Calu3 (cell line): ENCODE results near the gene ZBTB33. TPM values are rescaled to one million over a fixed set of nuclear protein-coding genes. Genes with fewer than 3 reads are reported as not detected.
A peak's percentile ranks its signal among the peaks of the same experiment; 100 is the strongest.

Source experiments
- Bru-seq: library from RNA; stranded (reverse); fragments of 400-500 nt; gene quantifications from one replicate; lab custom pipeline; 2021; lab: Mats Ljungman, UMichigan
- BruChase-seq, 2 experiments: library from RNA; stranded (reverse); fragments of 400-500 nt; gene quantifications; one replicate each; lab custom pipeline; 2021; lab: Mats Ljungman, UMichigan
- BruUV-seq: library from RNA; stranded (reverse); fragments of 400-500 nt; replicated peaks from 2 replicates; lab custom pipeline; 2021; lab: Mats Ljungman, UMichigan
- CTCF ChIA-PET: fragments of 300-600 bp; sonication (Branson Sonifier 250); formaldehyde crosslinking; loops from one replicate; lab custom pipeline; 2022; ENCODE audit warnings: antibody characterized with exemption; lab: Charles Lee
- DNase-seq: peaks from one replicate; pipeline ENCODE4 v3.0.0; 2022
- H3K27ac Mint-ChIP-seq: one replicate; pipeline ENCODE4 v1.8.0; 2022; ENCODE audit warnings: mixed read lengths; ENCODE audit not compliant: unreplicated experiment
- H3K27me3 Mint-ChIP-seq: one replicate; pipeline ENCODE4 v1.8.0; 2022; ENCODE audit warnings: mixed read lengths; ENCODE audit not compliant: unreplicated experiment
- H3K36me3 Mint-ChIP-seq: one replicate; pipeline ENCODE4 v1.8.0; 2022; ENCODE audit warnings: mild to moderate bottlenecking, moderate library complexity, mixed read lengths; ENCODE audit not compliant: insufficient read depth, unreplicated experiment
- H3K4me1 Mint-ChIP-seq: one replicate; pipeline ENCODE4 v1.8.0; 2022; ENCODE audit warnings: mild to moderate bottlenecking, low read depth, mixed read lengths; ENCODE audit not compliant: unreplicated experiment
- H3K4me3 Mint-ChIP-seq: one replicate; pipeline ENCODE4 v1.8.0; 2022; ENCODE audit warnings: mild to moderate bottlenecking, low read depth, moderate library complexity, mixed read lengths; ENCODE audit not compliant: unreplicated experiment
- H3K9me3 Mint-ChIP-seq: one replicate; pipeline ENCODE4 v1.8.0; 2022; ENCODE audit warnings: low read depth, mixed read lengths; ENCODE audit not compliant: unreplicated experiment
- intact Hi-C: fragments of 100-400 bp; cut with micrococcal nuclease; formaldehyde crosslinking; loops from one replicate; pipeline ENCODE4 v1.10.0; 2022; ENCODE audit not compliant: unreplicated experiment
- long read RNA-seq: library from polyadenylated mRNA; stranded (forward); transcript quantifications from one replicate; pipeline ENCODE4 v2.0.0, GENCODE V29; 2022
- total RNA-seq: library from RNA; stranded (reverse); gene quantifications from 2 replicates; pipeline ENCODE4 v1.2.3, GENCODE V29; 2022
- TF ChIP-seq, protein P1 (sequence below): fragments of 200-600 bp; IDR thresholded peaks from one replicate; pipeline ENCODE4 v1.8.0; 2022; ENCODE audit warnings: antibody characterized with exemption; ENCODE audit not compliant: unreplicated experiment

Gene ZBTB33, protein sequence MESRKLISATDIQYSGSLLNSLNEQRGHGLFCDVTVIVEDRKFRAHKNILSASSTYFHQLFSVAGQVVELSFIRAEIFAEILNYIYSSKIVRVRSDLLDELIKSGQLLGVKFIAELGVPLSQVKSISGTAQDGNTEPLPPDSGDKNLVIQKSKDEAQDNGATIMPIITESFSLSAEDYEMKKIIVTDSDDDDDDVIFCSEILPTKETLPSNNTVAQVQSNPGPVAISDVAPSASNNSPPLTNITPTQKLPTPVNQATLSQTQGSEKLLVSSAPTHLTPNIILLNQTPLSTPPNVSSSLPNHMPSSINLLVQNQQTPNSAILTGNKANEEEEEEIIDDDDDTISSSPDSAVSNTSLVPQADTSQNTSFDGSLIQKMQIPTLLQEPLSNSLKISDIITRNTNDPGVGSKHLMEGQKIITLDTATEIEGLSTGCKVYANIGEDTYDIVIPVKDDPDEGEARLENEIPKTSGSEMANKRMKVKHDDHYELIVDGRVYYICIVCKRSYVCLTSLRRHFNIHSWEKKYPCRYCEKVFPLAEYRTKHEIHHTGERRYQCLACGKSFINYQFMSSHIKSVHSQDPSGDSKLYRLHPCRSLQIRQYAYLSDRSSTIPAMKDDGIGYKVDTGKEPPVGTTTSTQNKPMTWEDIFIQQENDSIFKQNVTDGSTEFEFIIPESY
- total RNA-seq (22.7 and 24.9 TPM in 2 replicates), Bru-seq, nascent RNA (percentile 84 among the genes with signal in this experiment), BruChase-seq, experiment 1, labeled RNA remaining after a 6-hour chase (percentile 94 among the genes with signal in this experiment), BruChase-seq, experiment 2, labeled RNA remaining after a 2-hour chase (percentile 98 among the genes with signal in this experiment)
- long read RNA-seq, full-length matches to known transcripts, result 14 of 15 reads
- long read RNA-seq, partial matches to known transcripts, result 0 of 15 reads
- long read RNA-seq, other reads (novel, unspliced or antisense), result 1 of 15 reads

DNA sequence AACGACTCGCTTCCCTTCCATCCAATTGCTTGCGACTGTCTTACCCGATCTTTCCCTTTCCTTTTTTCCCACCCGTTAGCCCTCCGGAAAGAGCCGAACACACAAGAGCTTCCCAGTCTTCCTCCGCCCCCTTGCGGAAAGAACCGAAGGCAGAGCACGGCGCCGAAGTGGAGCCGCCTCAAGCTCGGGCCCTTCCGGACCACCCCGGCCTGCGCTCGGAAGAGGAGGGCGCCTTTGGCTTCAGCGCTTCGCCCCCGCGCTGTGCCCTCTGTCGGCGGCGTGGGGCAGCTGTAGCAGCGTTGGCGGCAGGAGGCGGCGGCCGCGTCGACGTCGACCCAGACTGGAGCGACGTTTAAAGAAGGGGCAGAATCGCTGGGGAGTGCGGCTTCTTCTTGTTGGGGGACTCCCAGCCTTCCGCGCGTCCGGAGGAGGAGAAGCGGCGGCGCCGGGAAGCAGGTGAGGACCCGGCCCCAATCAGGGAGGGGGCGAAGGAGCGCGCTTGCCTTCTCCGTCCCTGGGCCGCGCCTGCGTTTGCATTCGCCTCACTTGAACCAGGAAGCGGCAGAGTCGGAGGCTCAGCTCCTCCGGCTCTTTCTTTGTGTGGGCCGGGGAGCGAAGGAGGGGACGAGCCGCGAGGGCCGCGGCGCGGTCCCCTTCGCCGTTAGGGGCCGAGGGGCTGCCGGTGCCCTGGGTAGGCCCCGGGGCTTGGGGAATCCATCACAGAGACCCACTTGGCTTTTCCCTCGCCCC lies at the start of gene ZBTB33:
Gene ZBTB33 (plus strand): TSS at position 291 of the 750 bp plus-strand sequence. CDS start 2,604 bp downstream, outside the sequence.
- peak within 1 kb of the TSS; percentile 99 for H3K27ac Mint-ChIP-seq
- peak; percentile 92 for DNase-seq
- H3K4me1 Mint-ChIP-seq, result no peaks in the 10 kb centered on the region
- TF ChIP-seq, protein P1, sequence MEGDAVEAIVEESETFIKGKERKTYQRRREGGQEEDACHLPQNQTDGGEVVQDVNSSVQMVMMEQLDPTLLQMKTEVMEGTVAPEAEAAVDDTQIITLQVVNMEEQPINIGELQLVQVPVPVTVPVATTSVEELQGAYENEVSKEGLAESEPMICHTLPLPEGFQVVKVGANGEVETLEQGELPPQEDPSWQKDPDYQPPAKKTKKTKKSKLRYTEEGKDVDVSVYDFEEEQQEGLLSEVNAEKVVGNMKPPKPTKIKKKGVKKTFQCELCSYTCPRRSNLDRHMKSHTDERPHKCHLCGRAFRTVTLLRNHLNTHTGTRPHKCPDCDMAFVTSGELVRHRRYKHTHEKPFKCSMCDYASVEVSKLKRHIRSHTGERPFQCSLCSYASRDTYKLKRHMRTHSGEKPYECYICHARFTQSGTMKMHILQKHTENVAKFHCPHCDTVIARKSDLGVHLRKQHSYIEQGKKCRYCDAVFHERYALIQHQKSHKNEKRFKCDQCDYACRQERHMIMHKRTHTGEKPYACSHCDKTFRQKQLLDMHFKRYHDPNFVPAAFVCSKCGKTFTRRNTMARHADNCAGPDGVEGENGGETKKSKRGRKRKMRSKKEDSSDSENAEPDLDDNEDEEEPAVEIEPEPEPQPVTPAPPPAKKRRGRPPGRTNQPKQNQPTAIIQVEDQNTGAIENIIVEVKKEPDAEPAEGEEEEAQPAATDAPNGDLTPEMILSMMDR, result peak; percentile 66
- H3K36me3 Mint-ChIP-seq, result peaks cover 18% of the 10 kb centered on the region
- no peaks in the 10 kb centered on the region for H3K9me3 Mint-ChIP-seq
- no TSS peak for BruUV-seq
- H3K4me3 Mint-ChIP-seq, result peak within 1 kb of the TSS; percentile 100
- intact Hi-C loops, result loop anchor here (2.0 to 5.0 kb wide), 3 partner anchors 50 to 217 kb away; partner anchors contain the start of gene LAMP2
- CTCF ChIA-PET, result interaction anchor here (1.0 to 1.7 kb wide), 3 partner anchors 37 to 58 kb away, joined by 3 to 4 read pairs (median 4); no protein-coding TSS in a partner anchor
- no peaks in the 10 kb centered on the region for H3K27me3 Mint-ChIP-seq

DNA sequence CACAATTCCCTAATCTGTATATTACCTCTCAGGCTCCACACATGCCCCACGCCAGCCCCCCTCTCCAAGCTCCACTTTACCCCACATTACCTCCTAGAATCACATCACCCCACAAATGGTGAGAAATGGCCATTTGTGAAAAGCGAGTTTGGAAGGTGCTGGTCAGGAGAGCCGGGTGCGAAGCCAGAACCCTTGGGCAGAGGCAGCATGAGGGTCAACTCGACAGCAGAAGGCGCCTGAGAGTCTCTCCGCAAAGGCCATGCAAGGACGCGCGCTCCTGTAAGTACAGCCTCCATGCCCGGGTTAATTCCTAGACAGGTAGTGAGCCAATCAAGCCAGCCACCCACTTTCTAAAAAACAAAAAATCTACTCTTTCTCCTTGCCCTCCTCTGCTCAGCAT lies 49.8 kb upstream of the ZBTB33 start:
- intact Hi-C loops, result no loop called here
- Mint-ChIP-seq H3K9me3 (no peaks in the 10 kb centered on the region), H3K4me1 (peaks cover 4% of the 10 kb centered on the region), H3K36me3 (no peaks in the 10 kb centered on the region), H3K27ac (no peak overlapping the region), H3K27me3 (no peaks in the 10 kb centered on the region), H3K4me3 (no peak overlapping the region)
- no TSS peak for BruUV-seq
- DNase-seq, result no peak
- TF ChIP-seq, protein P1, result no peak
- CTCF ChIA-PET, result no interaction called here

DNA sequence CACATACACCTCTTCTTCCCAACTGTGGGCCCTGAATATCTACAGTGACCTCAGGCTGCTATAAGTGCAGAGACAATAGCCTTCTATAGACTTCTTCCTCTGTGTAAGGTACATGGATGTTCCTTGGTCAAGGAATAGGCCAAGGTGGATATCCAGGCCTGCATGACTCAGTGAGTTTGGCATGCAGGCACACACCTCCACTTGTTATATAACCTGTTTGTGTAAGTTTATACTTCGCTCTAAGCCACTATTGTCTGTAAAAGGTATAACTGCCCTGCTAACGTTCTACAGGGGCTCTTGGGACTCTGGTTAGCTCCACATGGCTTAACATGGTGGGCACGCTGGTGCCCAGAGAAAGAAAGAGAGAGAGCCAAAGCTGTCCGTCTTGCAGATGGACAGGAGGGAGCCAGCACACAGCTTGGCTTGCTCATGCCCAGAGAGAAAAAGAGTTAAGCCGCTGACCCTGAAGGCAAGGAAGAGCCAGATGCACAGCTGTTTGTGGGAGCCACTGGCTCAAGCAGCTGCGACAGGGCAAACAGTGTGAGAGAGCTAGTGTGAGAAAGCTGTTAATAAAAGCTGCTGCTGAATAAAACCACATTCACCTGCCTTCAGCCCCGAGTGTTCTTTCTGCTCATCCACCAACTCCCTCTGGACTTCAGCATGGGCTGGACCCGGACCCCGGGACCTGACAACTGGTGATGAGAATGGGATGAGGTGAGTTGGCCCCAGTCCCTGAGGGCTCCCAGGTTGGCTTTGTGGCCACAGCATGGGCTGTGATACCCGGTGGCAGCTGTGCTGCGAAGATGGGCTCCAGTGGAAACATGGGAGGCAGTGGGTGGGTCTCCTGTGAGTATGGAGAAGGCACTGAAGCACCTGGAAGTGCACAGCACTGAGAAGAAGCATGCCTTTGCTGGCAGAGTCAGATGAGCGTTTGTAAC lies 44.5 kb upstream of the ZBTB33 start:
- H3K27me3 Mint-ChIP-seq, result no peaks in the 10 kb centered on the region
- CTCF ChIA-PET, result no interaction called here
- intact Hi-C loops, result no loop called here
- no TSS peak for BruUV-seq
- no peak overlapping the region for H3K27ac Mint-ChIP-seq
- H3K4me1 Mint-ChIP-seq, result peaks cover 10% of the 10 kb centered on the region
- TF ChIP-seq, protein P1, result no peak
- H3K36me3 Mint-ChIP-seq, result no peaks in the 10 kb centered on the region
- no peak overlapping the region for H3K4me3 Mint-ChIP-seq
- no peak for DNase-seq
- no peaks in the 10 kb centered on the region for H3K9me3 Mint-ChIP-seq
